ENCODE data around the gene CACNA1S. TPM values are rescaled to one million over a fixed set of nuclear protein-coding genes. Genes with fewer than 3 reads are reported as not detected.
A peak's percentile ranks its signal among the peaks of the same experiment; 100 is the strongest.

The CACNA1S gene
- total and polyA plus RNA-seq, 2 of the 4 experiments (the other 2 are of a cell fraction), result not detected

DNA sequence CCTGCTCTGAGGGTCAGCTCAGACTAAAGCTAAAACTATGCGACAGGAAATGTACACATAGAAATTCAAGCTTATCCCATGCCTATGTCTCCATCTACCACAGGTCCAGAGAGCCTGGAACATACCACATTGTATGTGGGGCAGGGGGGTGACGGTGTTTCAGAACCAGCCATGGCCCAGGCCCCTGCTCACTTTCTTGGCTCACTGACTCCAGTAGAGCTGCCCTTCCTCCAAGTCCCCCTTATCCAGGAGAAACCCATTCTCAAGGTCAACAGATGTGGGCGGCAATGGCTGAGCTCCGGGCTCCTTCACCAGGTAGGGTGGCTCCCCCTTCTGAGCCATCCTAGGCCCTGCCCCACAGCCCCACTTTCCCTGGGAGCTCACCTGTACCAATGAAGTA is 21.0 kb downstream of the CACNA1S start:
- no peak for TF ChIP-seq FOS (IDR thresholded peaks at IDR 0.05; ENCODE audit: low read depth, low read length)
- no peak for TF ChIP-seq MXI1 (IDR thresholded peaks at IDR 0.05; ENCODE audit: borderline replicate concordance, low read depth, low read length)
- TF ChIP-seq RFX5 (IDR thresholded peaks at IDR 0.05; ENCODE audit: low read depth, low read length), result no peak
- Histone ChIP-seq H4K5ac (ENCODE audit: low read depth, low read length) (no peak overlapping the region), H3K9me3 (ENCODE audit: control insufficient read depth, insufficient read depth, low read length) (no peaks in the 10 kb centered on the region), H3K4me1 (ENCODE audit: control insufficient read depth, insufficient read depth, low read length) (no peaks in the 10 kb centered on the region), H3K4me3 (ENCODE audit: insufficient read depth, low read depth, low read length) (no peak overlapping the region), H3K14ac (replicated peaks; ENCODE audit: low read depth, low read length) (no peak overlapping the region), H3K27ac (ENCODE audit: insufficient read depth, low read length) (no peak overlapping the region), H3K23ac (ENCODE audit: low read depth, low read length) (no peak overlapping the region), H3K9me1 (ENCODE audit: insufficient read depth, low read length) (no peaks in the 10 kb centered on the region), H2BK120ac (ENCODE audit: low read depth, low read length) (no peak overlapping the region), H2AK9ac (replicated peaks; ENCODE audit: low read depth, low read length, poor library complexity) (no peak overlapping the region), H2BK5ac (ENCODE audit: low read depth, low read length, poor library complexity, severe bottlenecking) (no peak overlapping the region), H3K4ac (ENCODE audit: low read depth, low read length) (no peak overlapping the region), H3K36me3 (ENCODE audit: control insufficient read depth, insufficient read depth, low read length) (no peaks in the 10 kb centered on the region), H2BK15ac (ENCODE audit: low read depth, low read length) (no peak overlapping the region), H3K27me3 (ENCODE audit: control insufficient read depth, insufficient read depth, low read length) (peaks cover 74% of the 10 kb centered on the region), H3K18ac (ENCODE audit: low read depth, low read length) (no peak overlapping the region), H2BK20ac (ENCODE audit: low read depth, low read length) (no peak overlapping the region), H3K9ac (ENCODE audit: low read depth, low read length) (no peak overlapping the region), H2AK5ac (ENCODE audit: low read depth, low read length) (no peak overlapping the region), H4K91ac (ENCODE audit: insufficient read depth, low read depth, low read length) (no peak overlapping the region), H4K20me1 (ENCODE audit: insufficient read depth, low read length) (no peaks in the 10 kb centered on the region), H2AFZ (replicated peaks; ENCODE audit: low read length, poor library complexity) (peak overlapping the region; percentile 46), H3K4me2 (ENCODE audit: low read depth, low read length) (no peak overlapping the region), H4K8ac (ENCODE audit: low read depth in 2 of 2, low read length in 2 of 2) (no peak overlapping the region), H3K79me1 (ENCODE audit: low read depth in 1 of 2, low read length in 2 of 2) (no peaks in the 10 kb centered on the region), H3K56ac (ENCODE audit: extremely low read depth, insufficient read depth, low read length) (no peak overlapping the region)
- ChIA-PET CTCF (no interaction called here), POLR2A (ENCODE audit: unreplicated experiment) (no interaction called here)
- ATAC-seq (ENCODE audit: low read depth) (no peak), DNase-seq (no peak)
- WGBS, 2 experiments (ENCODE audit: extremely low coverage in 2 of 2, insufficient read length in 1 of 2), result no CpG with 5 or more reads among the region's 4 CpGs
- dilution Hi-C loops (cut with HindIII; ENCODE audit: low sequenced_read_pairs, unreplicated experiment) (no loop called here), in situ Hi-C loops (cut with MboI; ENCODE audit: low sequenced_read_pairs) (no loop called here), intact Hi-C loops (cut with micrococcal nuclease) (no loop called here)
- no TSS peak for BruUV-seq (replicated peaks)

Measured in IMR-90 (cell line).